Measurements from ENCODE around the gene GDPGP1.
"Not testable (repeated sequence)": the region's sequence is repeated elsewhere in the genome, so short reads cannot be mapped to it uniquely, and the experiment has no call there.

GRCh38 chr15:90188065-90188464, 45.9 kb upstream of the GDPGP1 start:
- TF ChIP-seq EZH2 (IDR thresholded peaks at IDR 0.05); POLR2AphosphoS5 (IDR thresholded peaks at IDR 0.05; ENCODE audit: borderline replicate concordance, low read depth, low read length); FOXP2 (optimal IDR thresholded peaks at IDR 0.05; ENCODE audit: control extremely low read depth, extremely low read length, insufficient read depth): not testable (repeated sequence)
